Measurements from ENCODE around the gene FAM124A.

- TF ChIP-seq, protein P1, sequence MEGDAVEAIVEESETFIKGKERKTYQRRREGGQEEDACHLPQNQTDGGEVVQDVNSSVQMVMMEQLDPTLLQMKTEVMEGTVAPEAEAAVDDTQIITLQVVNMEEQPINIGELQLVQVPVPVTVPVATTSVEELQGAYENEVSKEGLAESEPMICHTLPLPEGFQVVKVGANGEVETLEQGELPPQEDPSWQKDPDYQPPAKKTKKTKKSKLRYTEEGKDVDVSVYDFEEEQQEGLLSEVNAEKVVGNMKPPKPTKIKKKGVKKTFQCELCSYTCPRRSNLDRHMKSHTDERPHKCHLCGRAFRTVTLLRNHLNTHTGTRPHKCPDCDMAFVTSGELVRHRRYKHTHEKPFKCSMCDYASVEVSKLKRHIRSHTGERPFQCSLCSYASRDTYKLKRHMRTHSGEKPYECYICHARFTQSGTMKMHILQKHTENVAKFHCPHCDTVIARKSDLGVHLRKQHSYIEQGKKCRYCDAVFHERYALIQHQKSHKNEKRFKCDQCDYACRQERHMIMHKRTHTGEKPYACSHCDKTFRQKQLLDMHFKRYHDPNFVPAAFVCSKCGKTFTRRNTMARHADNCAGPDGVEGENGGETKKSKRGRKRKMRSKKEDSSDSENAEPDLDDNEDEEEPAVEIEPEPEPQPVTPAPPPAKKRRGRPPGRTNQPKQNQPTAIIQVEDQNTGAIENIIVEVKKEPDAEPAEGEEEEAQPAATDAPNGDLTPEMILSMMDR (IDR thresholded peaks at IDR 0.05 in 8 of 11, conservative IDR thresholded peaks at IDR 0.05 in 3 of 11): no peak
- TF ChIP-seq POLR2AphosphoS5 (IDR thresholded peaks at IDR 0.05): no peak
Measured at GRCh38 chr13:51202477-51203046, 19.6 kb upstream of the FAM124A start.
